ENCODE measurements around the gene MED13. TPM values are rescaled to one million over a fixed set of nuclear protein-coding genes. Genes with fewer than 3 reads are reported as not detected.
"Not testable (repeated sequence)": the region's sequence is repeated elsewhere in the genome, so short reads cannot be mapped to it uniquely, and the experiment has no call there.

Gene MED13
- total RNA-seq, 1 donor from 2014 or later, result 130 TPM

DNA sequence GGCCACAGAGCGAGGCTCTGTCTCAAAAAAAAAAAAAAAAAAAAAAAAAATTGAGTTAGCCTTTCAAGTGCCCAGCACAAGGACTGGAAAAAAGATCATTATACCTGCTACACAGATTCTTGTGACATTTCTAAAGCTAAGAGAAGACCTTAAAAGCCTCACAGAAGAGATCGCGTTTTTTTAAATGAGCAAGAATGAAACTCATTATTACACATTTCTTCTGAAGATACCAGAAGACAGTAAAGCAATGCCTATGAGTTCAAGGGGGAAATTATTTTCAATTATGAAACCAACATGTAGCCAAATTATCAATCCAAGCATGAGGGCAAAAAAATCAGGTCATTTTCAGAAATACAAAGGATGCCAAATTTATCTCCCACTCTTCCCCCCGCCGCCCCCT is 56.8 kb downstream of the MED13 start:
- Mint-ChIP-seq H3K9me3 (ENCODE audit: unreplicated experiment) (peaks cover 2% of the 10 kb centered on the region), H3K27ac (ENCODE audit: unreplicated experiment) (no peak overlapping the region), H3K4me3 (ENCODE audit: unreplicated experiment) (no peak overlapping the region), H3K36me3 (ENCODE audit: unreplicated experiment) (peaks cover 4% of the 10 kb centered on the region), H3K27me3 (ENCODE audit: unreplicated experiment) (peaks cover 5% of the 10 kb centered on the region), H3K4me1 (ENCODE audit: low read depth, unreplicated experiment) (peaks cover 8% of the 10 kb centered on the region)
- no peak for DNase-seq
- TF ChIP-seq, protein P1, sequence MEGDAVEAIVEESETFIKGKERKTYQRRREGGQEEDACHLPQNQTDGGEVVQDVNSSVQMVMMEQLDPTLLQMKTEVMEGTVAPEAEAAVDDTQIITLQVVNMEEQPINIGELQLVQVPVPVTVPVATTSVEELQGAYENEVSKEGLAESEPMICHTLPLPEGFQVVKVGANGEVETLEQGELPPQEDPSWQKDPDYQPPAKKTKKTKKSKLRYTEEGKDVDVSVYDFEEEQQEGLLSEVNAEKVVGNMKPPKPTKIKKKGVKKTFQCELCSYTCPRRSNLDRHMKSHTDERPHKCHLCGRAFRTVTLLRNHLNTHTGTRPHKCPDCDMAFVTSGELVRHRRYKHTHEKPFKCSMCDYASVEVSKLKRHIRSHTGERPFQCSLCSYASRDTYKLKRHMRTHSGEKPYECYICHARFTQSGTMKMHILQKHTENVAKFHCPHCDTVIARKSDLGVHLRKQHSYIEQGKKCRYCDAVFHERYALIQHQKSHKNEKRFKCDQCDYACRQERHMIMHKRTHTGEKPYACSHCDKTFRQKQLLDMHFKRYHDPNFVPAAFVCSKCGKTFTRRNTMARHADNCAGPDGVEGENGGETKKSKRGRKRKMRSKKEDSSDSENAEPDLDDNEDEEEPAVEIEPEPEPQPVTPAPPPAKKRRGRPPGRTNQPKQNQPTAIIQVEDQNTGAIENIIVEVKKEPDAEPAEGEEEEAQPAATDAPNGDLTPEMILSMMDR (IDR thresholded peaks at IDR 0.05; ENCODE audit: partially characterized antibody, unreplicated experiment), result no peak

DNA sequence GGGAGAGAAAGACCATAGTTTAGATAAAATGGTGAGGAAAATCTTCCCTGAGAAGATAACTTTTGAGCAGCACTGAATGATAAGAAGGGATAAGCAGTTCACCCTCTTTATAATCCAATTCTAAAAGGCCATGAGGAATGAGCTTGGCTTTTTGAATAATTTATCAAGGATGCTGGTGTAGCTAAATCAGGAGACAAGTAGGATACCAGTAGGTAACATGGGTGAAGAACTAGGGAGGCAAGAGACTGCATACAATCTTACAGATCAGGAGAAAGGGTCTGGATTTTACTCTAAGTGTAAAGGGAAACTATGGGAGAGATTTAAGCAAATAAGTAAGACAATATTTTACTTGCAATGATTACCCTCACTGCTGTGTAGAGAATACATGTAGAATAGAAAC is 60.7 kb downstream of the MED13 start:
- no peak overlapping the region for H3K27ac Mint-ChIP-seq (ENCODE audit: unreplicated experiment)
- H3K4me3 Mint-ChIP-seq (ENCODE audit: unreplicated experiment), result no peak overlapping the region
- H3K36me3 Mint-ChIP-seq (ENCODE audit: unreplicated experiment), result peaks cover 4% of the 10 kb centered on the region
- DNase-seq, result no peak
- TF ChIP-seq, protein P1 (IDR thresholded peaks at IDR 0.05; ENCODE audit: partially characterized antibody, unreplicated experiment), result no peak
- peaks cover 8% of the 10 kb centered on the region for H3K4me1 Mint-ChIP-seq (ENCODE audit: low read depth, unreplicated experiment)
- H3K27me3 Mint-ChIP-seq (ENCODE audit: unreplicated experiment), result peaks cover 5% of the 10 kb centered on the region
- peaks cover 2% of the 10 kb centered on the region for H3K9me3 Mint-ChIP-seq (ENCODE audit: unreplicated experiment)

DNA sequence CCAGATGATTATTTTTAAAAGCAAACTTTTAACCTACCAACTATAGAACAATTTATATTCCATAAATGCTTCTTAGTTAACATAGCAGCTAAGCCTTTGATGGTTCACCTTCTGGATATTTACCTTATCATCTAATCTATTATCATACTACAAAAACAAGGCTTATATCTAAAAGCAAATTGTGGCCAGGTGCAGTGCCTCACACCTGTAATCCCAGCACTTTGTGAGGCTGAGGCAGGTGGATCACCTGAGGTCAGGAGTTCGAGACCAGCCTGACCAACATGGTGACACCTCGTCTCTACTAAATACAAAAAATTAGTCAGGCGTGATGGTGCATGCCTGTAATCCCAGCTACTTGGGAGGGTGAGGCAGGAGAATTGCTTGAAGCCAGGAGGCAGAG is 61.9 kb downstream of the MED13 start:
- not testable (repeated sequence) for H3K27me3 Mint-ChIP-seq (ENCODE audit: unreplicated experiment); DNase-seq; H3K4me3 Mint-ChIP-seq (ENCODE audit: unreplicated experiment); H3K36me3 Mint-ChIP-seq (ENCODE audit: unreplicated experiment); H3K9me3 Mint-ChIP-seq (ENCODE audit: unreplicated experiment); H3K4me1 Mint-ChIP-seq (ENCODE audit: low read depth, unreplicated experiment); H3K27ac Mint-ChIP-seq (ENCODE audit: unreplicated experiment)

DNA sequence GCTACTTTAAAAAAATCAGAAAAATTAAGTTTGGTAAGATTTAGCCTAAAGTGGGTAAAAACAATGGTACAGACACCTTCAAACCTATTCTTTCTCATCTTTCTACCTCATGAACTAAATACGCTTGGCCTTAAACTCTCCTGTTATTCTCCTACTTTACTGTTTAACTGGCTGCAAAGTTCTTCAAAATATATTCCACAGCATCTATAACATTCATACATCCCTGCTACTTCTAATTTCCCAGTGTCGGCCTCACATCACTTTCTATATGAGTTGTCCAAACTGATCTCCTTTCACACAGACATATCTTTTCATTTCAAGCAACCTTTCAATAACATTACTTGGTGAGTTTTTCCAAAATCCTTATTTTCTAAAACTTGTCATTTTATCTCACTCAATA is 64.0 kb downstream of the MED13 start:
- no peak overlapping the region for H3K27ac Mint-ChIP-seq (ENCODE audit: unreplicated experiment)
- H3K27me3 Mint-ChIP-seq (ENCODE audit: unreplicated experiment), result peaks cover 3% of the 10 kb centered on the region
- TF ChIP-seq, protein P1 (IDR thresholded peaks at IDR 0.05; ENCODE audit: partially characterized antibody, unreplicated experiment), result no peak
- H3K4me1 Mint-ChIP-seq (ENCODE audit: low read depth, unreplicated experiment), result peaks cover 14% of the 10 kb centered on the region
- peaks cover 2% of the 10 kb centered on the region for H3K9me3 Mint-ChIP-seq (ENCODE audit: unreplicated experiment)
- H3K36me3 Mint-ChIP-seq (ENCODE audit: unreplicated experiment), result peaks cover 4% of the 10 kb centered on the region
- DNase-seq, result no peak
- H3K4me3 Mint-ChIP-seq (ENCODE audit: unreplicated experiment), result no peak overlapping the region

DNA sequence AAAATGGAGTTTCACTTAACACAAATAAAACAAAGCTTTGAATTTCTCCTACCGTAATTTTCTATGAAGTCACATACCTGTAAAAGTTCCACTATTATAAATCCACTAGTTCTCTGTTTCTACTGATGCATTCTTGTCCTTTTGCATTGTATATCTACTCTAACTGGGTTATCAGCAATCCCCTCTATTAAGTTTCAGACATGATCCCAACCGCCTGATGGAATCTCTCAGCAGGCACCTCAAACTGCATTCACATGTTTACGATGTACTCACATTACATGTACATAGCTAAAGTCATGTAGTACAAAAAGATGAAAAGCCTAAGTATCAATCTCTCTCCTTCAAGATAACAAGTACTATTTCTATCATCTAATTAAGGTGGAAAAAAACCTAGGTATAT is 64.9 kb downstream of the MED13 start:
- no peak for DNase-seq
- no peak overlapping the region for H3K27ac Mint-ChIP-seq (ENCODE audit: unreplicated experiment)
- peaks cover 2% of the 10 kb centered on the region for H3K9me3 Mint-ChIP-seq (ENCODE audit: unreplicated experiment)
- no peaks in the 10 kb centered on the region for H3K27me3 Mint-ChIP-seq (ENCODE audit: unreplicated experiment)
- H3K4me3 Mint-ChIP-seq (ENCODE audit: unreplicated experiment), result no peak overlapping the region
- H3K36me3 Mint-ChIP-seq (ENCODE audit: unreplicated experiment), result peaks cover 4% of the 10 kb centered on the region
- TF ChIP-seq, protein P1 (IDR thresholded peaks at IDR 0.05; ENCODE audit: partially characterized antibody, unreplicated experiment), result no peak
- H3K4me1 Mint-ChIP-seq (ENCODE audit: low read depth, unreplicated experiment), result peaks cover 13% of the 10 kb centered on the region

DNA sequence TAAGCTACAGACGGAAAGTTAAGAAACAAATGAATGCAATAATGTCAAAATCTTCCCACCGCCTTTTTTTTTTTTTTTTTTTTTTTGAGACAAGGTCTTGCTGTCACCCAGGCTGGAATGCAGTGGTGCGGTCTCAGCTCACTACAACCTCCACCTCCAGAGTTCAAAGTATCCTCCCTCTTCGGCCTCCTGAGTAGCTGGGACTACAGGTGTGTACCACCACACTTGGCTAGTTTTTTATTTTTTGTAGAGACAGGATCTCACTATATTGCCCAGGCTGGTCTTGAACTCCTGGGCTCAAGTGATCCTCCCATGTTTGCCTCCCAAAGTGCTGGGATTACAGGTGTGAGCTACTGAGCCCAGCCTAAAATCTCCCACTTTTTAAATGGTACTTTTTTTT is 66.5 kb downstream of the MED13 start:
- not testable (repeated sequence) for DNase-seq; H3K27me3 Mint-ChIP-seq (ENCODE audit: unreplicated experiment); H3K27ac Mint-ChIP-seq (ENCODE audit: unreplicated experiment); H3K4me1 Mint-ChIP-seq (ENCODE audit: low read depth, unreplicated experiment); H3K36me3 Mint-ChIP-seq (ENCODE audit: unreplicated experiment); H3K4me3 Mint-ChIP-seq (ENCODE audit: unreplicated experiment); H3K9me3 Mint-ChIP-seq (ENCODE audit: unreplicated experiment)

Data from glutamatergic neuron (in vitro differentiated cells).